Chondrocyte (in vitro differentiated cells): Measurements from ENCODE around the gene RNF11. TPM values are rescaled to one million over a fixed set of nuclear protein-coding genes. Genes with fewer than 3 reads are reported as not detected.
"Not testable (repeated sequence)": the region's sequence is repeated elsewhere in the genome, so short reads cannot be mapped to it uniquely, and the experiment has no call there.

Experiments
- DNase-seq: peaks from one replicate; pipeline ENCODE4 v3.0.0; 2021; ENCODE audit warnings: mixed read lengths, low spot score
- H3K27ac Mint-ChIP-seq: one replicate; pipeline ENCODE4 v1.8.0; 2021; ENCODE audit warnings: mild to moderate bottlenecking, moderate library complexity, mixed read lengths; ENCODE audit not compliant: unreplicated experiment
- H3K27me3 Mint-ChIP-seq: 2 replicates; pipeline ENCODE4 v1.8.0; 2021; ENCODE audit warnings: low read depth, mixed read lengths
- H3K36me3 Mint-ChIP-seq: 2 replicates; pipeline ENCODE4 v1.8.0; 2021; ENCODE audit warnings: low read depth, mixed read lengths
- H3K4me1 Mint-ChIP-seq: 2 replicates; pipeline ENCODE4 v1.8.0; 2021; ENCODE audit warnings: low read depth, mild to moderate bottlenecking, mixed read lengths
- H3K4me3 Mint-ChIP-seq: one replicate; pipeline ENCODE4 v1.8.0; 2021; ENCODE audit warnings: mild to moderate bottlenecking, moderate library complexity, mixed read lengths; ENCODE audit not compliant: unreplicated experiment
- H3K9me3 Mint-ChIP-seq: 2 replicates; pipeline ENCODE4 v1.8.0; 2021; ENCODE audit warnings: low read depth, mixed read lengths
- total RNA-seq: library from RNA; stranded (reverse); gene quantifications from 3 replicates; pipeline ENCODE4 v1.2.1, GENCODE V29; 2021
- TF ChIP-seq, protein P1 (sequence below): fragments of 200-600 bp; sonication (generic); IDR thresholded peaks from 2 replicates; pipeline ENCODE4 v1.5.0; 2021; ENCODE audit warnings: antibody characterized with exemption, mild to moderate bottlenecking, moderate library complexity

Gene RNF11
- total RNA-seq, 1 donor from 2014 or later: 131 TPM

DNA sequence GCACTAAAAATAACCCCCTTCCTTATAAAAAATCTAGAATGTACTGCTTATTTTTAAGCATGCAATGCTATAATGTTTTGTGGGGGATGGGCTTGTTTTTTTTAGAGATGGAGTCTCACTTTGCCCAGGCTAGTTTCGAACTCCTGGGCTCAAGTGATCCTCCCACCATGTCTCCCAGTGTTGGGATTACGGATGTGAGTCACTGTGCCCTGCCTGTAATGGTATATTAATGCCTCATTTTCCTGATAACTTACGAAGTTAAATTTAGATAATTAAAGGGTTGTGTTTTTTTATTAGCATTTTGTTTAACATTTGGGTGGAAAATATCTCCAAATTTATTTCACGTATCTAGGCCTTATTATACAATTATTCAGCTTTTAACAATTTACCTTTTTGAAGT is 6.5 kb downstream of the RNF11 start:
- Mint-ChIP-seq H3K4me3 (no peak overlapping the region), H3K36me3 (no peaks in the 10 kb centered on the region), H3K4me1 (peaks cover 51% of the 10 kb centered on the region), H3K27ac (no peak overlapping the region), H3K9me3 (no peaks in the 10 kb centered on the region), H3K27me3 (no peaks in the 10 kb centered on the region)
- TF ChIP-seq, protein P1, sequence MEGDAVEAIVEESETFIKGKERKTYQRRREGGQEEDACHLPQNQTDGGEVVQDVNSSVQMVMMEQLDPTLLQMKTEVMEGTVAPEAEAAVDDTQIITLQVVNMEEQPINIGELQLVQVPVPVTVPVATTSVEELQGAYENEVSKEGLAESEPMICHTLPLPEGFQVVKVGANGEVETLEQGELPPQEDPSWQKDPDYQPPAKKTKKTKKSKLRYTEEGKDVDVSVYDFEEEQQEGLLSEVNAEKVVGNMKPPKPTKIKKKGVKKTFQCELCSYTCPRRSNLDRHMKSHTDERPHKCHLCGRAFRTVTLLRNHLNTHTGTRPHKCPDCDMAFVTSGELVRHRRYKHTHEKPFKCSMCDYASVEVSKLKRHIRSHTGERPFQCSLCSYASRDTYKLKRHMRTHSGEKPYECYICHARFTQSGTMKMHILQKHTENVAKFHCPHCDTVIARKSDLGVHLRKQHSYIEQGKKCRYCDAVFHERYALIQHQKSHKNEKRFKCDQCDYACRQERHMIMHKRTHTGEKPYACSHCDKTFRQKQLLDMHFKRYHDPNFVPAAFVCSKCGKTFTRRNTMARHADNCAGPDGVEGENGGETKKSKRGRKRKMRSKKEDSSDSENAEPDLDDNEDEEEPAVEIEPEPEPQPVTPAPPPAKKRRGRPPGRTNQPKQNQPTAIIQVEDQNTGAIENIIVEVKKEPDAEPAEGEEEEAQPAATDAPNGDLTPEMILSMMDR: no peak
- DNase-seq: no peak

DNA sequence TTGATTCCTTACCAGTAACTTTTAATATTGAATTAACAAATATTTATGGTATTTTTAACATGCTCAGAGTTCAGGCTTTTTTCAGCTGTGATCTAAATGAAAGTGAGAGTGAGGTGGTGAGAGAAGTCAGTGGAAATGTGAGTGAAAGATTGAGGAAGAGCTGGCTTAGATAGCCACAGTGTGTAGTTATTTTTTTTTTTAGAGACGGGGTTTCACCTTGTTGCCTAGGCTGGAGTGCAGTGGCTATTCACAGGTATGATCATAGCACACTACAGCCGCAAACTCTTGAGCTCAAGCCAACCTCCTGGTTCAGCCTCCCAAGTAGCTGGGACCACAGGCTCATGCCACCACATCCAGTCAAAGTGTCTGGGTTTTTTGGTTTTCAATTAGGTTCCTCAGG is 10.9 kb downstream of the RNF11 start:
- TF ChIP-seq, protein P1: no peak
- Mint-ChIP-seq H3K9me3 (no peaks in the 10 kb centered on the region), H3K27ac (no peak overlapping the region), H3K27me3 (no peaks in the 10 kb centered on the region), H3K4me1 (peaks cover 41% of the 10 kb centered on the region), H3K36me3 (no peaks in the 10 kb centered on the region), H3K4me3 (no peak overlapping the region)
- no peak for DNase-seq

DNA sequence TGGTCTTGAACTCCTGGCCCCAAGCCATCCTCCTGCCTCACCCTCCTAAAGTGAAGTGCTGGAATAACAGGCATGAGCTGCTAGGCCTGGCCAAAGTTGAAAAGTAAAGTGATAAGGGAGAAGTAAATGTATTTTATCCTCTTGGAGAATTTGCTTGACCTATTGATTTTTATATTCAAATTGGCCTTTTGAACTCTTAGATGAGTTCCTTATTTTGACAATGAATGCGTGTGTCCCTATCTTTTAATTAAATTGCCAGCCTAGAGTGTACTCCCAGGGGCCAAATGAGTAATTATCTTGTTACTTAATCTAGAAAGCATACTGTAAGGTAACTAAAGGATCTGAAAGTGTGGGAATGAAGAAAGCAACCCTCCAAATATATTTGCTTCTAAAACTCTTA is 11.4 kb downstream of the RNF11 start:
- no peaks in the 10 kb centered on the region for H3K27me3 Mint-ChIP-seq
- TF ChIP-seq, protein P1: no peak
- H3K4me1 Mint-ChIP-seq: peaks cover 45% of the 10 kb centered on the region
- no peaks in the 10 kb centered on the region for H3K36me3 Mint-ChIP-seq
- no peaks in the 10 kb centered on the region for H3K9me3 Mint-ChIP-seq
- H3K27ac Mint-ChIP-seq: no peak overlapping the region
- H3K4me3 Mint-ChIP-seq: no peak overlapping the region
- no peak for DNase-seq

DNA sequence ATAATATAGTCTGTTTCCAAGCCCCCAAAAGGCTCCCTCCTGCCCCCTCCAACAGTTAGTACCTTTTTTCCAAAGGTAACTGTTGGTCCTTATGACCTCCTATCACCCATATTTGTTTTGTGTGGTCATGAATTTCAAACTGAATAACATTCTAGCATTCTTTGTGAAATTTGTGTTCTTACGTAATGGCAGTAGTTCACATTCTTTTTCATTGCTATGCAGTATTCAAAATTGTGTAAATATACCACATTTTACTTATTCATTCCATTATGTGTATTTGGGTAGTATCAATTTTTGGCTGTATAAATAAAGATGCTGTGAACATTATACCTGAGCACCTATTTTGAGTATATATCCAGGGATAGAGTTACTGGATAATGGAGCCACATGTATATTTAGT is 13.4 kb downstream of the RNF11 start:
- no peak for DNase-seq
- Mint-ChIP-seq H3K9me3 (no peaks in the 10 kb centered on the region), H3K27ac (no peak overlapping the region), H3K4me1 (peaks cover 43% of the 10 kb centered on the region), H3K4me3 (no peak overlapping the region), H3K27me3 (no peaks in the 10 kb centered on the region), H3K36me3 (no peaks in the 10 kb centered on the region)
- TF ChIP-seq, protein P1: no peak

DNA sequence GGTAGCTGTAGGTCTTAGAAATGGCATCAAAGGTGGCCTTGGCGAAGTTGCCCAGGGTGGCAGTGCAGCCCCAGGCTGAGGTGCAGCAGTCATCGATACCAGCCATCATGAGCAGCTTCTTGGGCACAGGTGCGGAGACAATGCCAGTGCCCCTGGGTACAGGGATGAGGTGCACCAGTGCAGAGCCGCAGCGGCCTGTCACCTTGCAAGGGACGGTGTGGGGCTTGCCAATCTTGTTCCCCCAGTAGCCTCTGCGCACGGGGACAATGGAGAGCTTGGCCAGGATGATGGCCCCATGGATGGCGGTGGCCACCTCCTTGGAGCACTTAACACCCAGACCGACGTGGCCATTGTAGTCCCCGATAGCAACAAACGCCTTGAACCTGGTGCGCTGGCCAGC is 14.7 kb downstream of the RNF11 start:
- H3K36me3 Mint-ChIP-seq, H3K9me3 Mint-ChIP-seq, H3K27me3 Mint-ChIP-seq, H3K4me3 Mint-ChIP-seq, H3K27ac Mint-ChIP-seq, DNase-seq: not testable (repeated sequence)
- H3K4me1 Mint-ChIP-seq: peaks cover 48% of the 10 kb centered on the region

DNA sequence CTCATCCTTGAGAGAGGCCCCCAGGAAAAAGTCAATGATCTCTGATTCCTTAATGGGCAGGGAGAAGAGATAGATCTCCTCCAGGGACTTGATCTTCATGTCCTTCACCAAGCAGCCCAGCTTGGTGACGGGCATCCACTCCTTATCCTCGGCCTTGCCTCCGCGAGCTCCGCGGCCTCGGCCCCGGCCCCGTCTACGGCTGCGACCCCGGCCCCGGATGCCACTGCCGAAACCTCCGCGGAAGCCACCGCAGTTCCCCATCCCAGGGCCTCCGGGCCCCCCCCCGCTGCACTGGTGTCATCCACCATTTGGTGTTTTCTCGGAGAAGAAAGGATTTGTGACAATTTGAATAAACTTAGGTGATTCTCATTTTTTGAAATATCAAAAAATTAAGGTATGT is 15.1 kb downstream of the RNF11 start:
- H3K27me3 Mint-ChIP-seq, H3K9me3 Mint-ChIP-seq, H3K27ac Mint-ChIP-seq, H3K36me3 Mint-ChIP-seq, DNase-seq, H3K4me3 Mint-ChIP-seq: not testable (repeated sequence)
- peaks cover 53% of the 10 kb centered on the region for H3K4me1 Mint-ChIP-seq
